GM23338 (cell line): ENCODE results near the gene ISY1.

Source experiments
- EZH2 ChIP-seq: fragments of 200-600 bp; sonication (generic); IDR thresholded peaks from one replicate; pipeline ENCODE4 v1.8.0; 2017; ENCODE audit warnings: antibody characterized with exemption, mild to moderate bottlenecking, low read depth; ENCODE audit not compliant: unreplicated experiment
- JUNB ChIP-seq: IDR thresholded peaks from one replicate; pipeline ENCODE4 v1.6.1; 2016; ENCODE audit warnings: antibody characterized with exemption; ENCODE audit not compliant: unreplicated experiment
- POLR2AphosphoS5 ChIP-seq: IDR thresholded peaks from 2 replicates; pipeline ENCODE4 v1.6.1; 2016; ENCODE audit warnings: antibody characterized with exemption, low read depth
- ZNF114 ChIP-seq: fragments of 250-450 bp; sonication (Bioruptor Pico); IDR thresholded peaks from 2 replicates; pipeline ENCODE4 v1.5.0; 2020; ENCODE audit warnings: mild to moderate bottlenecking, moderate library complexity
- TF ChIP-seq, protein P1 (sequence below), 2 experiments: fragments of 200-600 bp in 1 of 2; sonication (generic) in 1 of 2; conservative IDR thresholded peaks; 2 replicates each; pipeline versions ENCODE4 v1.5.1 to v1.6.1; 2016 to 2017; ENCODE audit warnings: antibody characterized with exemption in 2 of 2, low read depth in 2 of 2, mild to moderate bottlenecking in 2 of 2, moderate library complexity in 1 of 2
- TF ChIP-seq, protein P2 (sequence below): IDR thresholded peaks from one replicate; pipeline ENCODE4 v1.6.1; 2018; ENCODE audit warnings: antibody characterized with exemption; ENCODE audit not compliant: unreplicated experiment

- TF ChIP-seq ZNF114: no peak
- TF ChIP-seq, protein P1, sequence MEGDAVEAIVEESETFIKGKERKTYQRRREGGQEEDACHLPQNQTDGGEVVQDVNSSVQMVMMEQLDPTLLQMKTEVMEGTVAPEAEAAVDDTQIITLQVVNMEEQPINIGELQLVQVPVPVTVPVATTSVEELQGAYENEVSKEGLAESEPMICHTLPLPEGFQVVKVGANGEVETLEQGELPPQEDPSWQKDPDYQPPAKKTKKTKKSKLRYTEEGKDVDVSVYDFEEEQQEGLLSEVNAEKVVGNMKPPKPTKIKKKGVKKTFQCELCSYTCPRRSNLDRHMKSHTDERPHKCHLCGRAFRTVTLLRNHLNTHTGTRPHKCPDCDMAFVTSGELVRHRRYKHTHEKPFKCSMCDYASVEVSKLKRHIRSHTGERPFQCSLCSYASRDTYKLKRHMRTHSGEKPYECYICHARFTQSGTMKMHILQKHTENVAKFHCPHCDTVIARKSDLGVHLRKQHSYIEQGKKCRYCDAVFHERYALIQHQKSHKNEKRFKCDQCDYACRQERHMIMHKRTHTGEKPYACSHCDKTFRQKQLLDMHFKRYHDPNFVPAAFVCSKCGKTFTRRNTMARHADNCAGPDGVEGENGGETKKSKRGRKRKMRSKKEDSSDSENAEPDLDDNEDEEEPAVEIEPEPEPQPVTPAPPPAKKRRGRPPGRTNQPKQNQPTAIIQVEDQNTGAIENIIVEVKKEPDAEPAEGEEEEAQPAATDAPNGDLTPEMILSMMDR (conservative IDR thresholded peaks at IDR 0.05; ENCODE audit: low read depth in 2 of 2): no peak; a peak in 1 of 4 replicates
- no peak for TF ChIP-seq JUNB
- TF ChIP-seq POLR2AphosphoS5: no peak
- TF ChIP-seq, protein P2, sequence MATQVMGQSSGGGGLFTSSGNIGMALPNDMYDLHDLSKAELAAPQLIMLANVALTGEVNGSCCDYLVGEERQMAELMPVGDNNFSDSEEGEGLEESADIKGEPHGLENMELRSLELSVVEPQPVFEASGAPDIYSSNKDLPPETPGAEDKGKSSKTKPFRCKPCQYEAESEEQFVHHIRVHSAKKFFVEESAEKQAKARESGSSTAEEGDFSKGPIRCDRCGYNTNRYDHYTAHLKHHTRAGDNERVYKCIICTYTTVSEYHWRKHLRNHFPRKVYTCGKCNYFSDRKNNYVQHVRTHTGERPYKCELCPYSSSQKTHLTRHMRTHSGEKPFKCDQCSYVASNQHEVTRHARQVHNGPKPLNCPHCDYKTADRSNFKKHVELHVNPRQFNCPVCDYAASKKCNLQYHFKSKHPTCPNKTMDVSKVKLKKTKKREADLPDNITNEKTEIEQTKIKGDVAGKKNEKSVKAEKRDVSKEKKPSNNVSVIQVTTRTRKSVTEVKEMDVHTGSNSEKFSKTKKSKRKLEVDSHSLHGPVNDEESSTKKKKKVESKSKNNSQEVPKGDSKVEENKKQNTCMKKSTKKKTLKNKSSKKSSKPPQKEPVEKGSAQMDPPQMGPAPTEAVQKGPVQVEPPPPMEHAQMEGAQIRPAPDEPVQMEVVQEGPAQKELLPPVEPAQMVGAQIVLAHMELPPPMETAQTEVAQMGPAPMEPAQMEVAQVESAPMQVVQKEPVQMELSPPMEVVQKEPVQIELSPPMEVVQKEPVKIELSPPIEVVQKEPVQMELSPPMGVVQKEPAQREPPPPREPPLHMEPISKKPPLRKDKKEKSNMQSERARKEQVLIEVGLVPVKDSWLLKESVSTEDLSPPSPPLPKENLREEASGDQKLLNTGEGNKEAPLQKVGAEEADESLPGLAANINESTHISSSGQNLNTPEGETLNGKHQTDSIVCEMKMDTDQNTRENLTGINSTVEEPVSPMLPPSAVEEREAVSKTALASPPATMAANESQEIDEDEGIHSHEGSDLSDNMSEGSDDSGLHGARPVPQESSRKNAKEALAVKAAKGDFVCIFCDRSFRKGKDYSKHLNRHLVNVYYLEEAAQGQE: no peak
- TF ChIP-seq EZH2: no peak
Observed at GRCh38 chr3:129161860-129162271, 1.0 kb upstream of the ISY1 start.
